Liver (tissue), 3 donors: ENCODE measurements around the gene CMIP.

Experiments used
- CTCF ChIP-seq: fragments of 150-350 bp; IDR thresholded peaks from 2 replicates; pipeline ENCODE4 v1.5.1; 2017; ENCODE audit warnings: improper control_type of control experiment, low read depth, low read length; ENCODE audit not compliant: missing input control
- MAX ChIP-seq: IDR thresholded peaks from 2 replicates; pipeline ENCODE4 v1.6.1; 2016; ENCODE audit warnings: antibody characterized with exemption
- RAD21 ChIP-seq, 2 donors: IDR thresholded peaks; 2 replicates each; pipeline ENCODE4 v1.6.1; 2016; ENCODE audit warnings: antibody characterized with exemption in 2 of 2, mild to moderate bottlenecking in 2 of 2
- donor health status: healthy.
- donor health status: healthy.

- TF ChIP-seq MAX, result no peak
- no peak for TF ChIP-seq CTCF
- TF ChIP-seq RAD21 (IDR thresholded peaks at IDR 0.05), result no peak
Measured at GRCh38 chr16:81454044-81454443, 9.4 kb downstream of the CMIP start.
